T-cell (primary cell): ENCODE measurements around the gene EIPR1. TPM values are rescaled to one million over a fixed set of nuclear protein-coding genes. Genes with fewer than 3 reads are reported as not detected.

Experiments used
- ATAC-seq, 4 experiments: fragments of 200-7000 bp in 3 of 4; fragments of 150-1000 bp in 1 of 4; cut with Tn5 transposase; replicated peaks in 1 of 4; 1 replicate in 3 of 4; 2 replicates in 1 of 4; pipeline ENCODE4 v1.10.0; 2021; ENCODE audit warnings: moderate library complexity in 3 of 4, mild to moderate bottlenecking in 2 of 4, moderate number of reproducible peaks in 1 of 4
- CTCF ChIA-PET, 2 donors: fragments of 300-600 bp; sonication (Branson Sonifier 250); formaldehyde crosslinking; loops; one replicate each; lab custom pipeline; 2022; ENCODE audit warnings: antibody characterized with exemption in 2 of 2; lab: Charles Lee
- POLR2A ChIA-PET, 2 donors: fragments of 300-600 bp; sonication (Branson Sonifier 250); formaldehyde crosslinking; loops; one replicate each; lab custom pipeline; 2022; ENCODE audit warnings: antibody characterized with exemption in 2 of 2; lab: Charles Lee
- DNase-seq, 35 experiments: peaks; one replicate each; pipeline versions ENCODE4 v3.0.0 to v3.0.0-alpha.2; 2013 to 2023
- H3K27ac ChIP-seq: one replicate; pipeline ENCODE4 v1.5.1; 2013; ENCODE audit warnings: low read length
- H3K27me3 ChIP-seq, 2 experiments: replicated peaks in 1 of 2; 1 replicate in 1 of 2; 2 replicates in 1 of 2; pipeline versions ENCODE4 v1.6.1 to v1.7.0; 2013; ENCODE audit warnings: low read length in 1 of 2, mixed read lengths in 1 of 2; ENCODE audit not compliant: control insufficient read depth in 2 of 2, insufficient read depth in 2 of 2; ENCODE audit errors: extremely low read depth in 1 of 2
- H3K36me3 ChIP-seq, 2 donors: 1 replicate in 1 of 2; 2 replicates in 1 of 2; pipeline versions ENCODE4 v1.6.1 to v1.7.0; 2013; ENCODE audit warnings: low read length in 1 of 2; ENCODE audit not compliant: control insufficient read depth in 2 of 2, insufficient read depth in 1 of 2; ENCODE audit errors: extremely low read depth in 1 of 2
- H3K4me1 ChIP-seq, 2 experiments: 1 replicate in 1 of 2; 2 replicates in 1 of 2; pipeline versions ENCODE4 v1.6.1 to v1.7.0; 2013; ENCODE audit warnings: low read length in 2 of 2, mixed read lengths in 1 of 2; ENCODE audit not compliant: insufficient read depth in 2 of 2, control insufficient read depth in 1 of 2; ENCODE audit errors: extremely low read depth in 1 of 2
- H3K4me3 ChIP-seq, 2 donors: 1 replicate in 1 of 2; 2 replicates in 1 of 2; pipeline versions ENCODE4 v1.5.1 to v1.7.0; 2013; ENCODE audit warnings: mild to moderate bottlenecking in 2 of 2, low read length in 1 of 2, moderate library complexity in 1 of 2; ENCODE audit not compliant: control insufficient read depth in 1 of 2; ENCODE audit errors: extremely low read depth in 1 of 2
- H3K9me3 ChIP-seq: 2 replicates; pipeline ENCODE4 v1.7.0; 2013
- H3K27ac Mint-ChIP-seq, 2 donors: one replicate each; pipeline ENCODE4 v1.8.0; 2020 to 2021; ENCODE audit warnings: mild to moderate bottlenecking in 2 of 2, mixed read lengths in 2 of 2
- H3K27me3 Mint-ChIP-seq, 2 donors: one replicate each; pipeline ENCODE4 v1.8.0; 2021 to 2022; ENCODE audit warnings: mixed read lengths in 2 of 2
- H3K36me3 Mint-ChIP-seq: one replicate; pipeline ENCODE4 v1.8.0; 2021; ENCODE audit warnings: mixed read lengths
- H3K4me1 Mint-ChIP-seq, 3 donors: one replicate each; pipeline ENCODE4 v1.8.0; 2020 to 2022; ENCODE audit warnings: mixed read lengths in 3 of 3, mild to moderate bottlenecking in 1 of 3
- H3K4me3 Mint-ChIP-seq, 3 donors: one replicate each; pipeline ENCODE4 v1.8.0; 2020 to 2022; ENCODE audit warnings: mild to moderate bottlenecking in 3 of 3, mixed read lengths in 3 of 3, moderate library complexity in 3 of 3
- H3K9me3 Mint-ChIP-seq, 3 donors: one replicate each; pipeline ENCODE4 v1.8.0; 2020 to 2022; ENCODE audit warnings: mixed read lengths in 3 of 3
- WGBS: methylation state at CpG from one replicate; pipeline ENCODE4 v1.1.5; 2013; ENCODE audit warnings: missing lambda C conversion rate; ENCODE audit not compliant: insufficient coverage; 5-methylcytosine and 5-hydroxymethylcytosine counted together
- total RNA-seq, 35 experiments: library from RNA in 6 of 35; stranded (reverse) in 6 of 35; fragments of 120-200 nt in 1 of 35; gene quantifications; one replicate each; pipeline versions ENCODE4 v1.2.1 to v1.2.4 and lab custom pipeline; 2013 to 2026

EIPR1 gene
- total RNA-seq, 5 donors from 2014 or later (not counting 1 experiment from before 2014, with no cell fraction given), result 26.0 to 36.4 (median 27.8) TPM

GRCh38 chr2:3151153-3151918 is 226.3 kb downstream of the EIPR1 start:
- Histone ChIP-seq H3K36me3 (peaks cover 0 to 6% of the 10 kb centered on the region in 2 donors), H3K27me3 (no peaks in the 10 kb centered on the region), H3K9me3 (no peaks in the 10 kb centered on the region), H3K4me3 (no peak overlapping the region), H3K27ac (no peak overlapping the region), H3K4me1 (no peaks in the 10 kb centered on the region)
- peaks cover 4 to 18% (median 4%) of the 10 kb centered on the region in 3 donors for H3K9me3 Mint-ChIP-seq
- H3K27me3 Mint-ChIP-seq, result no peaks in the 10 kb centered on the region
- DNase-seq, result no peak
- CTCF ChIA-PET, result no interaction called here
- no peak overlapping the region for H3K27ac Mint-ChIP-seq
- no peak overlapping the region for H3K4me3 Mint-ChIP-seq
- H3K4me1 Mint-ChIP-seq, result peaks cover 7 to 20% (median 12%) of the 10 kb centered on the region in 3 donors
- ATAC-seq, result no peak
- peaks cover 50% of the 10 kb centered on the region for H3K36me3 Mint-ChIP-seq
- POLR2A ChIA-PET, result no interaction called here
- 69% methylated on average over 2 of the region's 6 CpGs for WGBS

GRCh38 chr2:3149441-3150217 is 228.0 kb downstream of the EIPR1 start:
- H3K36me3 ChIP-seq, result peaks cover 0 to 6% of the 10 kb centered on the region in 2 donors
- ATAC-seq (no peak), DNase-seq (no peak)
- no peak overlapping the region for H3K4me3 ChIP-seq
- Mint-ChIP-seq H3K27ac (no peak overlapping the region), H3K4me3 (no peak overlapping the region), H3K36me3 (peaks cover 36% of the 10 kb centered on the region), H3K27me3 (no peaks in the 10 kb centered on the region), H3K4me1 (peaks cover 5 to 16% (median 7%) of the 10 kb centered on the region in 3 donors), H3K9me3 (peaks cover 4 to 18% (median 4%) of the 10 kb centered on the region in 3 donors)
- POLR2A ChIA-PET, result no interaction called here
- no peak overlapping the region for H3K27ac ChIP-seq
- no peaks in the 10 kb centered on the region for H3K4me1 ChIP-seq
- CTCF ChIA-PET, result no interaction called here
- H3K9me3 ChIP-seq, result no peaks in the 10 kb centered on the region
- WGBS, result 85% methylated on average over 11 of the region's 15 CpGs
- no peaks in the 10 kb centered on the region for H3K27me3 ChIP-seq

GRCh38 chr2:3148716-3149115 is 228.9 kb downstream of the EIPR1 start:
- Mint-ChIP-seq H3K4me3 (no peak overlapping the region), H3K9me3 (peaks cover 0 to 18% (median 4%) of the 10 kb centered on the region in 3 donors), H3K4me1 (peaks cover 0 to 12% (median 2%) of the 10 kb centered on the region in 3 donors), H3K27me3 (no peaks in the 10 kb centered on the region), H3K27ac (no peak overlapping the region), H3K36me3 (peaks cover 32% of the 10 kb centered on the region)
- ChIA-PET CTCF (no interaction called here), POLR2A (no interaction called here)
- ATAC-seq (no peak), DNase-seq (no peak)
- Histone ChIP-seq H3K27ac (no peak overlapping the region), H3K4me1 (no peaks in the 10 kb centered on the region), H3K36me3 (peaks cover 0 to 6% of the 10 kb centered on the region in 2 donors), H3K9me3 (no peaks in the 10 kb centered on the region), H3K4me3 (no peak overlapping the region), H3K27me3 (no peaks in the 10 kb centered on the region)
- 91% methylated on average over 17 of the region's 17 CpGs for WGBS

- ATAC-seq (no peak), DNase-seq (no peak)
- no peaks in the 10 kb centered on the region for H3K9me3 ChIP-seq
- H3K27ac ChIP-seq, result no peak overlapping the region
- peaks cover 31% of the 10 kb centered on the region for H3K36me3 Mint-ChIP-seq
- H3K4me1 ChIP-seq, result no peaks in the 10 kb centered on the region
- WGBS, result 96% methylated on average over 39 of the region's 39 CpGs
- no peaks in the 10 kb centered on the region for H3K27me3 Mint-ChIP-seq
- ChIA-PET CTCF (no interaction called here), POLR2A (no interaction called here)
- peaks cover 0 to 12% (median 2%) of the 10 kb centered on the region in 3 donors for H3K4me1 Mint-ChIP-seq
- no peaks in the 10 kb centered on the region for H3K27me3 ChIP-seq
- H3K36me3 ChIP-seq, result peaks cover 0 to 6% of the 10 kb centered on the region in 2 donors
- peaks cover 0 to 18% (median 4%) of the 10 kb centered on the region in 3 donors for H3K9me3 Mint-ChIP-seq
- H3K4me3 ChIP-seq, result no peak overlapping the region
- H3K27ac Mint-ChIP-seq, result no peak overlapping the region
- no peak overlapping the region for H3K4me3 Mint-ChIP-seq
These were observed 229.7 kb downstream of the EIPR1 start for GRCh38 chr2:3147651-3148530.

- H3K4me3 Mint-ChIP-seq, result no peak overlapping the region
- H3K27me3 Mint-ChIP-seq, result no peaks in the 10 kb centered on the region
- ChIA-PET POLR2A (no interaction called here), CTCF (no interaction called here)
- peaks cover 22% of the 10 kb centered on the region for H3K36me3 Mint-ChIP-seq
- WGBS, result 92% methylated on average over 27 of the region's 30 CpGs
- H3K9me3 ChIP-seq, result no peaks in the 10 kb centered on the region
- H3K4me1 Mint-ChIP-seq, result peaks cover 0 to 11% (median 2%) of the 10 kb centered on the region in 3 donors
- no peak overlapping the region for H3K27ac Mint-ChIP-seq
- no peak overlapping the region for H3K27ac ChIP-seq
- ATAC-seq (no peak), DNase-seq (no peak)
- H3K4me1 ChIP-seq, result no peaks in the 10 kb centered on the region
- H3K4me3 ChIP-seq, result no peak overlapping the region
- no peaks in the 10 kb centered on the region for H3K27me3 ChIP-seq
- H3K36me3 ChIP-seq, result peaks cover 0 to 6% of the 10 kb centered on the region in 2 donors
- peaks cover 0 to 10% (median 4%) of the 10 kb centered on the region in 3 donors for H3K9me3 Mint-ChIP-seq
These were observed 230.6 kb downstream of the EIPR1 start for GRCh38 chr2:3146772-3147650.
